GM21576 (cell line): ENCODE data around the gene NT5DC3.
A peak's percentile ranks its signal among the peaks of the same experiment; 100 is the strongest.

ENCODE experiments used
- ATAC-seq: cut with Tn5 transposase; IDR thresholded peaks from one replicate; pipeline ENCODE4 v1.9.1; 2021; ENCODE audit warnings: mild to moderate bottlenecking, moderate library complexity; ENCODE audit not compliant: unreplicated experiment

Gene NT5DC3

DNA sequence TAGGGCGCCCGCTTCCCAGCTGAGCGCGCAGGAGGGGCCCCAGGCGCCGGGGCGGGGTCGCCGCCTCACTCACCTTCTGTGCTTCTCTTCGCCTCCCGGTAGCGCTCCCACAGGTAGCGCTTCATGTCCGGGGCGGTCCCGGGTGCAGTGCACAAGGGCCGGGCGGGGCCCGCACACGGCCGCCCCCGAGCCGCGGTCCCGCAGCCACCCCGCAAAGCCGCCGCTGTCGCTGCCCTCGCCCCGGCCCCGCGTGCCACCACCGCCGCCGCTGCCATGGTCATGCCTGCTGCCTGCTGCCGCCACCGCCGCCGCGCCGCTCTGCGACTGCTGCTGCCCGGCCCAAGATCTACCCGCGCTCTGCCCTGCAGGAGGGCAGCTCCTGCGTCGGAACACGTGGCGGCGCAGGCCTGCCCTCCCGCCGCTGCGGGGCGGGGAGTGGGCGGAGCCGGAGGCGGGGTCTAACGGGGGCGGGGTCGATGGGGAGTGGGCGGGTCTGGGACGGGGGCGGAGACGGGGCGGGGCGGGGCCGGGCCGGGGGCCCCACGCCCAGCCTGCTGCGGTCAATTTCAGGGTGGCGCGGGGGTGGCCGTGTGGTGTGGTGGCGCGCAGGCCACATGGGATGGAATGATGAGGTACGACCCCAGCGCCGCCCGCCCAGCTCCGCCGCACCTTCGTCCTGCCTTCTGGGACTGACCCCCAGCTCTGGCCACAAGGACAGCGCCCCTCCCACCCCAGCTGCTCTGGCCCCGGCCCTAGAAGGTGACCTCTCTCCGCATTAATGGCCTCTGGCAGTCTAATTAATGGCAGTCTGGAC lies at the start of gene NT5DC3:
NT5DC3 (minus strand) TSS at position 359 of the 814 bp plus-strand sequence; CDS start at position 281, 78 bp downstream.
- ATAC-seq = peak; percentile 83

DNA sequence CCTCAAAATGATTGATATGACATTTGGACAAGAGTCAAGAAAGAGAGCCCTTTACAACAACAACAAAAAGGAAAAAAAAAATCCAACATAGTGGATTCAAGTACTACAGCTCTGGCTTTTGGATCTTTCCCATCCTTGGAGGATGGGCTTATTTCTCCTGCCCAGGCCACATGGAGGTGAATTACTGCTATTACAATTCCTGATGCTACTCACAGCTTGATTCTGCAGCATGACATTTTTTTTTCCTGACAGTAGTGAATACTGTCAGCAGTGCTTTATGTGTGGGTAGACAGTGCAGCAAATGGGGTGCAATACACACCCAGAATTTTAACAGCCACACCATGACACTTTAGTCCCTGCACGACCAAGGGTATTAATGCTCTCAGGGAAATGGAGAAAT lies 46.7 kb upstream of the NT5DC3 start:
- no peak for ATAC-seq

DNA sequence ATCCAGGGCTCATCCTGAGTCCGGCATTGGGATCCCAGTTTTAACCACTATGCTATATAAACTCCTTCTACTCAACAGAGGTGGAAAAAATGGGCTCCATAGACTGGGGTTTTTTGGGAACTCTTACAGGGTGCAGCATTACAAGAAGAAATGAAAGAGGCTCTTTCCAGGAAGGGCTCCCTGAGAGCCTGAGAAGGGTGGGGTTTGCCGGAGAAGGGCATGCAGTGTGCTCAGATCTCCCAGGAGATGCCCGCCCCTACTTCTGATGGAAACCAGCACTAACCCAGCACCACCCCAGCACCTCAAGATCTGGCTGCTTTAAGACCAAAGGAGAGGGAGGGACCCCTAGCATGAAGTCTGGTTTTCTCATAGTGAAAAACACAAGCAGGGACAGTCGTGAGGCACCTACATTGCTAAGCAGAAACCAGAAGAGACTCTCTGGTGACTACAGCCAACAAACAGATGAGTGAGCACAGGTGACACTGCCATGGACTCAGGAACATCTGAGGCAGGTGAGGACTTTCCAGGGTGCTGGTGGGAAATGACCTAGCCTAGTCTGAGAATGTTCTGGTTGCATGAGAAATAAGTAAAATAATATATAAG lies 45.3 kb upstream of the NT5DC3 start:
- no peak for ATAC-seq

DNA sequence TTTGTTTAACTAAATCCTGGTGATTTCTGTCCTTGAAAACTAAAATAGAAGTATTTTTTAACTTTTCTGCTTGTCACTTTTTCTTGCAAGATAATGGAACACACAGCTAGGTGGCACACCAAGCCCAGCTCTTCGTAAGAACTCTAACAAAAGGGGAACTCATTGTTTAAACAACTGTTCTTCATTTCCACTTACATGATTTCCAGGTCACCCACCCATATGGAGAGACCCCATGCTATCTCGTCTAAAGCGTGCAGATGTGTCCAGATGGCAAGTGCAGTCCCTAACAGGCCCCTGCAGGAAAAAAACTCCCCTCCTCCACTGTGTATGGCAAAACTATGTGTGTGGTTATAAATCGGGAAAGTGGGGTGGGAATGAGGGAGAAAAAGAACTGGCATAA lies 43.3 kb upstream of the NT5DC3 start:
- no peak for ATAC-seq

DNA sequence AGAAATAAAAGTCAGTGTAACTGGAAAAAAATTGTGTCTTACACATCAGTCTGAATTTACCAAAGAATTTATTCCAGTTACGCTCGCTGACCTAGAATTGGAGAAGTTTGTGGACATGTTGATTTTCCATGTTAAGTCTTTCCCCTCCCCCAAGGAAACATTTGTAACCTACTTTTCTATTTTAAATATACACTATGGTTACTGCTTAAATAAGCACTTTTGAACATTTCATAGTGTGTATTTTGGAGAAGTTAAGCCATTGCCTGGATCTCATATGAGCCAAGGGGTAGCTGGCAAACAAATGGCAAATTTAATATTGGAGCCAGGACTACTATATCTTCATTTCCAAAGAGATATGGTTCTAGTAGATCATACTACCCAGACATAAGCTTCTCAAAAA lies 42.9 kb upstream of the NT5DC3 start:
- ATAC-seq = no peak

DNA sequence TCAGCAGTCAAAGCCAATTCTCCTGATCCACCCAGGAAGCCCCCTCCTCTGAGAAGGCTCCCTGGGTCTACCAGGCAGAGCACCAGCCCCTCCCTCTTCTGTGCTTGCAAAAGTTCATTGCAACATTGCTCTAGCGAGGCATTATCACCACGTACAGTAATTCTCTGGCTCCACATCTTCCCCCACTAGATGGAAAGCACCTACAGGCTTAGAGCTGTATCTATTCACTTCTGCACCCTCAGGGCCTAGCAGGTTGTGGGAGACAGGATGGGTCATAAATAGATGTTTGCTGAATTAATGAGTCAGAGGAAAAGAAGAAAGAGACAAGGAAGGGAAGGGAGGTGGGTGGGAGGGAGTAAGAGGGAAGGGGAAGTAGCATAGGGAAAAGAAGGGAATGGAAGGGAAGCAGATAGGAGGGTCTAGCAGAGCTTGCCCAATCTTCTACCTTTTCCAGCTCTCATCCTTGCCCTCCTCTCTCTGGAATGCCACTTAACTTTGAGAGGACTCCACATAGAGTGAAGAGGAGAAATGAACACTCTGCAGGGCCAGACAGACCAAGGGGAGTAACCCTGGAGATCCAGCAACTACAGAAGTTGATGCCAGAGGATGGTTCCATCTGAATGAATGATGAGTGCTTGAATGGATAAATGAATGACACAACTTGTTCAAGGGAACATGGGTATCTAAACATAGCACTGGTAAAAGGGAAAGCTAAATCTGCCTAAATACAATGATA lies 42.0 kb upstream of the NT5DC3 start:
- no peak for ATAC-seq

DNA sequence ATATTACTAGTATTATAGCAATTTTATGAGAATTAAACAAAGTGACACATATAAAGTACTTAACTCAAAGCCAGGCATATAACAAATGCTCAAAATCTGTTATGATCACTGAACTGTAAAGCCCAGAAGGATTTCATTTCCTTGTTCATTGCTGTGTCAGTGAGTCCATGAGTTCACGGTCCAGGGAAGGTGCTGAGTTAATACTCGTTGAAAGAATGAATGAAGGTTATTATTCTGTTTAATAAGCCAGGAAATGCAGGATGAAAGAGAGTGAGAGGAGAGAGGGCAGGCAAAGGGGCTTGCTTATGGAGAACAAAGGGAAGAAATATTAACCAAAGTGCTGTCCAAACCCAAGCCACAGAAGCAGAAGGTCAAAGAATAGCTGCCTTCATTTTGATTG lies 40.2 kb upstream of the NT5DC3 start:
- ATAC-seq = no peak

DNA sequence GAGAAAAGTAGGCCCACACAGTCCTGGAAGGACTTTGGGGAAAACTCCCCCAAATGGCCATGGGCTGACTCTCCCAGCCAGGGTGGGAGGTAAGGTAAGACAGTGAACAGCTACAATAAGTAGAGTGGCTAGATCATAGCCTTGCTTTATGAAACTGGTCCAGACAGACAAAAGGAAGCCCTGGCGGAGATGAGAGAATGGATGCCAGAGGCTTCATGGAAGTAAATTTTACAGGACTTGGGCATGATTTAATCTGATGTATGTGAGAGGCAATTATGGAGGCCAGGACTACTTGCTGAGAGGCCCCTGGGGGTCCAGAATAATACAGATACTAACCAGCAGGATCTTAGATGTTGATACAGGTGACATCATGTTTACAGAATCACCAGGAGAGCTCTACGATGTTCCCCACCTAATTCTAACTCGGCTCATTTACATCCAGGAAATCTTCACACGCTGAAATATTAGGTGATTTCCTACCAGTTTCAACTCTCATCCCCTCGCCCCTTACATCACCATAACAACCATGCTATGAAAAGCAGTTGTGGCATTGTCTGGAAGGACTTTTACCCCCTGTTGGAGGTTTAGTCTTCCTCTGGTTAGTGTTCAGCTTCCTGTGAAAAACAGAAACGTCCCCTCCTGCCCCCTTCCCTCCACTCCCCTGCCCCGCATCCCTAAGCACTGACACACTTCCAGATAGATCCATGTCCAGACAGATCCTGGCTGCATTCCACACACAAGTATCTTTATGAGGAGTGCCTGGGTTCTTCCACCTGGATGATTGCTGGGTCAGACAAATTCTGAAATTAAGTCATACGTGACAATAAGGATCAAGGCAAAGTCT lies 39.5 kb upstream of the NT5DC3 start:
- ATAC-seq = no peak

DNA sequence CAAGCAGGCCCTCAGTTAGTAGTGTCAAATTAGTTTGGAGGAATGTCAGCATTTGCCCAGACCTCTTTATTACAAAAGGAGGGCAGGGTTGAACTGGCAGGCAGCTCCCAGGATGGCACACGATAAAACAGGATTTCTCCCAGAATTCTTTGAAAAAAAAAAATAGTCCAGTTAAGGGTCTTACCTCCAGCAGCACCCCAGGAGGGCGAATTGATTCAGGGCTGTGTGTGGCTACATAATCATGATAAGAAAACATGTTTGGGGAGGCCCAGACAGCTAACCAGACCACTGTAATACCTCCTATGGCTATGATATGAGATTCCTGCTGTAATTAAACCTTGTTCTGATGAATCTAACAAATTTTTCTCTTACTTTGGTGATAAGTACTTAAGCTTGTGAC lies 38.8 kb upstream of the NT5DC3 start:
- no peak for ATAC-seq

DNA sequence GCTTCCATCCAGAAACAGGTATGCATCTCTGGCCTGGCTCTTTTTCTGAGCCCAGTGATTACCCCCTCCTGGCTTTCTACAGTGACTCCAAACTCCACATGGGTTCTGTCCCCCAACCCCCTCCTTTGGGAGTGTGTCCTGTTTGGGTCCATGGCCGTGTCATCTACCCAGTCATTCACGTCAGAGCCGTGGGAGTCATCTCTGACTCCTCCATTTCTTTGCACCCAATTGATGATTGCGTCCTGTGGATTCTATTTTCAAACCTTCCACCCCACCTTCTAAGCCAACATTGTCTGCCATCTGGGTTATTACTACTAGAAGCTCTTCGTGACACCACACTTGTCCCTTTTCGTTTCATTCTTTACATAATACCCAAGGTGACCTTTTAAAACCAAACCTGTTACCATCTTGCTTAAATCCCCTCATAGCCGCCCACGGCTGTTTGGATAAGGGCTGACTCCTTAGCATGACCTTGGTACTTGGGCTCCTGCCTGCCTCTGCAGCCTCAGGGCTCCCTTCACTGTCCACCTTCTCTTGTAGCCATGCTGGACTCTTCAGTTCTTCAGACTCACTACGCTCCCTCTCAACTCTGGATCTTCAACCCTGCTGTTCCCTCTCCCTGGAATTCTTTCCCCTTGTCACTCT lies 38.1 kb upstream of the NT5DC3 start:
- no peak for ATAC-seq

DNA sequence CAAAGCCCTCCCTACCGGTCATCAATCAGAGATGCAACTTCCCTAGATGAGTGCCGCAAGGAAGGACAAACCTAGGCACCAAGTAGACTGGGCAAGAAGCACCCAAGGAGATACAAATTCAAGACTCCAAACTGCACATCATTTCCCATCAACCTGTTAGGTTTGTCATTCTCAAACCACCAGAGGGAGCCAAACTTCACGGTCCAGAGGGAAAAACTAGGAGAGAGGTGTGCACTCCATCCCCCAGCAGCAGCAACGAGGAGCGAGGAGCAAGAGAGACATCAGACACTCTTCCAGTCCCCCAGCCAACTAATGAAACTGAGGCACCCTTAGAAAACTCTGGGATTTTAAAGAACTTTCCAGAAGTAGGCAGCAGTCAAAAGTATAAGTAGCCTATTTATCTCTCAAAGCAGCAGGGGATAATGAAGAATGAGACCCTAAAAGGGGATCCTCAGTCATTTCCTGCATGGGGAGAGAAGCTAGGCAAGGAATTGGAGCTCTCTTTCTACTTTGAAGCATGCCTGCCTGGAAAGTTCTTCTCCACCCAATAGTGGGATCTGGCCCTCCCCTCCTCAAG lies 37.0 kb upstream of the NT5DC3 start:
- peak; percentile 55 for ATAC-seq

DNA sequence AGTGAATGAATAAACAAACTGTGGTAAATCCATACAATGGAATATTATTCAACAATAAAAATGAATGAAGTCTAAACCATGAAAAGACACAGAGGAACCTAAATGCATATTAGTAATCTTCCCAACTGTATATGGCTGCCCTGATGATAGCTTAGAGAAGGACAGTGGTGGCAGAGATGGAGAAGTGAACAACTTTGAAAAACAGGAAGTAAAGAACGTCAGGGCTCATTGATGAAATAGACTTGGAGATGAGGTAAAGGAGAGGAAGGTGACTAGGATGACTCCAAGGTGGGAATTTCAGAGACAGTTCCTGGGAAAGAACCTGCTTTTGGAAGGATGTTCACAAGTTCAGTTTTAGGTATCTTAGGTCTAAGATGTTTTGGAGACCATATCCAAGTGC lies 36.3 kb upstream of the NT5DC3 start:
- no peak for ATAC-seq

DNA sequence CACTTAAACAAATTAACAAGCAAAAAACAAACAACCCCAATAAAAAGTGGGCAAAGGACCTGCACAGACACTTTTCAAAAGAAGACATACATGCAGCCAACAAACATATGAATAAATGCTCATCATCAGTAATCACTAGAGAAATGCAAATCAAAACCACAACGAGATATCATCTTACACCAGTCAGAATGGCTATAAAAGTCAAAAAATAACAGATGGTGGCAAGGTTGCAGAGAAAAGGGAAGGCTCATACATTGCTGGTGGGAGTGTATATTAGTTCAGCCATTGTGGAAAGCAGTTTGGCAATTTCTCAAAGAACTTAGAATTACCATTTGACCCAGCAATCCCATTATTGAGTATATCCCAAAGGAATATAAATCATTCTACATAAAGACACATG lies 34.6 kb upstream of the NT5DC3 start:
- no peak for ATAC-seq

DNA sequence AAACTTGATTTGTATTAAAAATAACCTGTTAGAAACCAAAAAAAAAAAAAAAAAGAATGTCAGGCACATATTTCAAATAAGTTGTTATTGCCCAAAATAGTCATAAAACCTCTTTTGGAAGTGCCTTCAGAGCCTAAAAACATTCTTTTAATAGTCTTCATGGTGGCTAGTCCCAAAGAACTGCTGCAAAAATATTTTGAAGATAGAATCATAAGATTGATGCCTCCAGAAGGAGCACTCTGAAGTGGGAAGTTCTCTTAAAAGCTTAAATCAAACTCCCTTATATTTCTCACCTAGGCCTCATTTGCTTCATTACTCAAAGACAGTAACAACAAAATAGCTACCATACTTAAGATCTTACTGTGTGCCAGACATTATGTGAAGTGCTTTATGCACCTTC lies 27.2 kb upstream of the NT5DC3 start:
- no peak for ATAC-seq

DNA sequence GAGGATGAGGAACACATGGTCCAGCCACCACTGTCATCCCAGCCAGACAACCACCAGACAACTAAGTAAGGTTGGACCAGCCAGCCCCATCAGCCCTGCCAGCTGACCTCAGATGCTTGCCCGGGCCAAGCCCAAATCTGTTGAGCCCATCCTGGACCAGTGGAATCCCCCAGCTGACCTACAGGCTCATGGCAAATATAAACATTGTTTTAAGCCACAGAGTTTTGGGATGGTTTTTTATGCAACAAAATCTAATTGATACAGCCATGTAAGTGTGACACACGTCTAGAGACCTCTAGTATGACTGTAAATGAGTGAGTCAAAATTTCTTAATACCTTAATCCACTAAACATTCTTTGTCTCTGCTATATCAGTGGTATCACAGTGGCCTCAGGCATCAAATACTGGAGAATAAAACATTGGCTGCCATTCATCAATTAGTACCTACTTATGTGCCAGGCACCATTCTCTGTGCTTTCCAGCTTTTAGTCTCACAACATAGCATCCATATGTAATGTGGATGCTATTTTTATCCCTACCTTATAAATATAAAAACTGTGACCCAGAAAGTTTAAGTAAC lies 24.2 kb upstream of the NT5DC3 start:
- ATAC-seq = no peak

DNA sequence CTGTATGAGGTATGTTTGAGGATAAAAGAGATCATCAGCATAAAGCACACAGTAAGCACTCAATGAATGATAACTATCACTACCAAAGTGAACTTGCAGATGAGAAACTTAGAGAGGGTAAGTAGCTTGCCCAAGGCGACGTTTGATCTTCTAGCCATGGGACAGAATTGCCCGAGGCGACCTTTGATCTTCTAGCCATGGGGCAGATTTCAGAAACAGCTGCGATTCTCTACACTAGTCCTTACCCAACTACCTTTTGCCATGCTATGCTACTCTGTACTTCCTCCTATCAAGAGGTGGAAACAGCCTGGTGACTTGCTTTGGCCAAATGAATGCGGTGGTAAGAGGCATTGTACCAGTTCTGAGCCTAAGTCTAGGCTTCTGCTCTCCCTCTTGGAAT lies 23.7 kb upstream of the NT5DC3 start:
- ATAC-seq = no peak

DNA sequence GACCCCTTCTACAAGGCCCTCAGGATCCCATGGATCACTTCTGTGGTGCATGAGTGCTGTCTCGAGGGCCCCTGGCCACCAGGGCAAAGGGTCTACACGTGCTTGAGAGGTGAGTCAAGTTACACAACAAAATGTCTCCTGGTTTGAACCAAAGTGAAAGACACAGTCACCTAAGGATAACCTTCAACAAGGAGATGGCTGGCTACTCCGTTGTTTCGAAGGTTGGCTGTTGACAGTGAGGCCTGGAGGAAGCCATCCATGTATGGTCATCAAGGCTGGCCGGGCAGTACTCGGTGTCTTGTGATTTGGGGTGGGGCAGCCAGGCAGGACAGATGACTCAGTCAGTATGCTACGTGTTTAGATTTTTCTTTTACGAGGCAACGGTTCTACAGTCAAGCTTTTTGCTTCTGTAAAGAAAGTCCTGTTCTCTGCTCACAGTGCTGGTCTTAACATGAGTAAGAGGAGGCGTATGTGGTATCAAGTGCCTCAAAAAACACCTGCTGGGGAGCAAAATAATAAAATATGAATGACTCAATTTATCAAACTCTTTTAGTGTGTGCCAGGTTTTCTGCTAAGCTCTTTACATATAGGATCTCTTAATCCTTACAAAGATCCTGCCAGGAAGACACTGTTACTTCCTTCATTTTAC lies 18.0 kb upstream of the NT5DC3 start:
- no peak for ATAC-seq

DNA sequence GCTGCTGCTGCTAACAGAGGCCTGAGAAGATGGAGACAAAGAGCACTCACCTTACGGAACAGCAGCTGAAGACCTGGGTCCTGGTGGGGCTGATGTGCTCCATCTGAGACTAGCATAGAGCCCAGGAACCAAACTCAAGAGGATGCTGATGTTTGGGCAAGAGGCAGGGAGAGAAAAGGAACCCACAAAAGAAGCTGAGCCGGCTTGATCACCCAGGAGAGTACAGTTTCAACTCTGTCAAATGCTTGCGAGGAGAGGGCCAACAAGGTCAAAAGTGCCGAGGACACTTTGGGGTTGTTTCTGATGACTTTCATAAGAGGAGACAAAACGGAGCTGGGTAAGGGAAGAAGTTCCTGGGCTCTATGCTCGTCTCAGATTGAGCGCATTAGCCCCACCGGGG lies 17.3 kb upstream of the NT5DC3 start:
- ATAC-seq = no peak

DNA sequence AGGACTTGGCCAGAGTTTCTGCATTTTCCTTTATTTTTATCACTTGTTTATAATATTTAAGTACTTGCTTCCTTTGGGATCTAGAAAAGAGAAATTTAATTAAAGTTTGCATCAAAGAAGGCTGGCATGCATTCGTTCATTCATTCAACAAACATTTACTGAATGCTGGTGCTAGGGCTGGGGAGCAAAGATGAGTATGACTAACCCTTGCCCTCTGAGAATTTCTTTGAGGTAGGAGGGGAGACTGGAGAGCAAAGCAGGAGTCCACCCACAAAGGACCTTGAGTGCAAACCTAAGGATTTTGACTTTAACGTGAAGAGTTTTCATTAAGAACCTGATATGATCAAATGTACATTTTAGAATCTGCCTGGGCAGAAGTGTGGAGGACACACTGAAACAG lies 16.1 kb upstream of the NT5DC3 start:
- ATAC-seq = no peak
